GM19324 (cell line): ENCODE results near the gene NAP1L4.

Source experiments
- ATAC-seq: cut with Tn5 transposase; IDR thresholded peaks from one replicate; pipeline ENCODE4 v1.9.1; 2021; ENCODE audit warnings: mild to moderate bottlenecking, moderate library complexity; ENCODE audit not compliant: unreplicated experiment, low FRiP score

The NAP1L4 gene

DNA sequence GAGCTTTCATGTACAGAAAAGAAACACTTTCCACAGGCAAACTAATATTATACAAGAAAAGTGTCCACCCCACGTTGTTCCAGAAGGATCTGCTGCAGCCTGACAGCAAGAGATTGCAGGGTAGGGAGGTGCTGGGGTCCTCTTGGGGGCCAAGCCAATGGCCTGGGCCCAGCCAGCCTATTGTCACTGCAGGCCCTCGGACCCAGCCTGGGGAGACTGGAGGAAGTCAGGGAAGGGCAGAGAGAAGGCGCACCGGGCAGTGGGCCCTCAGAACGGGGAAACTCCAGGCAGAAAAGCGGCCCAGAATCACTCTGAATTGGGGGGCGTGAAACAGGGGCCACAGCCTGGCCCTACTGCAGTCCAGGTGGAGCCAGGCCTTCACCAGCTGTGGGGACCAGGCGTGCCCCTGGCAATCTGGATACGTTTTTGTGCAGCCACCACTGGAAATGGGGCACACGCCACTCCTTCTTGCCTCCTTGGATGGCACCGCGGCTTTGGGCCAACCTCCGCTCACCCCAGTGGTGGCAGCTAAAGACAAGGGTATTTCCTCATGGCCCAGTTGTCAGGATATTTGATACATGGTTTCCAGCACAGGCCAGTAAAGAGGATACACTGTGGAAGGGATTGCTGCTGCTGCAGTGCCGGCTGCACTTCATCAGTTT lies 3.9 kb upstream of the NAP1L4 start:
- no peak for ATAC-seq

DNA sequence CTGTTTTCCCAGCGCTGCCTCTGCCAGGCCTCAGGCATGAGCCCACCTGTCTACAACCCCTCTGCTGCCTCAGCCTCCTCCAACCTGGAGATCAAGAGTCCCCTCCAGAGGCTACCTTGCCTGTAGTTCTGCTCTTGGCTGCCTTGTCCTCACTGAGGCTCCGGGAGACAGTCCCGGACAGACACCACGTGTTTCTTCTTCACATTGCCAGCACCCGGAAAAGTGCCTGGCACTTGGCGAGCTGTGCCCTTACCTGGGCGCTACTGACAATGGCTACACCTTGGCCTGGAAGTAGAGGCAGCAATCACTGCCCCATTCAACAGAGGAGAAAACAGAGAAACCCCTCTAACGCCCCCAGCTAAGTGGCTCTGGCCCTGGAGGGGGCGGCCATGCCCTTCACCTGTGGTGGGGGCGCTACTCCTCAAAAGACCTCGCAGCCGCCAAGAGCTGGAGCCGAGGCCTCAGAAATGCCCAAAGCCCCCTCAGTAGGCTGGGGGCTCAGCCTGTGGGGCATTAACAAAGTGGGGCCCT lies 3.0 kb upstream of the NAP1L4 start:
- ATAC-seq: no peak

- no peak for ATAC-seq
Observed at GRCh38 chr11:2994336-2994730, 2.2 kb upstream of the NAP1L4 start.

GRCh38 chr11:2992997-2993325 lies 832 bp upstream of the NAP1L4 start:
- ATAC-seq: no peak

DNA sequence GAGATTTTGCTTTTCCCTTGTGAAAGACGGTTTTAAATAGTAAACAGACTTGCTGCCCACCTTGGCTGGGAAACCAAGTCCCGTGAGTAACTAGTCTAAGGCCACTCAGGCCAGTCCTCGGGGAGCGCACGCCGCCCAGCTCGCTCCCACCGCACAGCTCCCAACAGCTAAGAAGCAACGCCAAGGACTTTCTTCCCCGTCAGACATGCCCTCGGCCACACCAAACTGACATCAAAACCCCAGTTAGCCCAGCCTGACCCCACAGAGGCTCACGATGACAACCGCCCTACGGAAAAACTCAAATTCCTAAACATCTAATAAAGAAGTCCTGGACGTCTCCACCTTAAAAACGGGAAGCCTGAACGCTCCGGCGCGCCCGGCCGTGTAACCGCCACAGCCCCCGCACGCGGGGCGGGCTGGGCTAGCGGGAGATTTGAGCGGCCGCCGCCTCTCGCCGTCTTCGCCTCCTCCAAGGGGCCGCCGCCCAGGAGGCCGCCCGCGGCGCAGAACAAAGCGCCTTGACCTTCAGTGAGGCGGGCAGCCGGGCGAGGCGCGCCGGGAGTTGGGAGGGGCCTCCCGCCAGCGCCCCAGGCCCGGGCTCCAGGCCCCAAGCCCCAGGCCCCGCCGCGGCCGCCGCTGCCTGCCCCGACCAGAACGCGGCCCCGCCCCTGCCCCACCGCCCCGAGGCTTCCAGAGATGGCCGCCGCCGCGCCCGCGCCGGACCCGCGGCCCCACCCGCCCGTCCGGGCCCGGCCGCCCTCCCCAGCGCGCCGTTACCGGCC lies 486 bp downstream of the NAP1L4 start:
- ATAC-seq: peak; percentile 54

DNA sequence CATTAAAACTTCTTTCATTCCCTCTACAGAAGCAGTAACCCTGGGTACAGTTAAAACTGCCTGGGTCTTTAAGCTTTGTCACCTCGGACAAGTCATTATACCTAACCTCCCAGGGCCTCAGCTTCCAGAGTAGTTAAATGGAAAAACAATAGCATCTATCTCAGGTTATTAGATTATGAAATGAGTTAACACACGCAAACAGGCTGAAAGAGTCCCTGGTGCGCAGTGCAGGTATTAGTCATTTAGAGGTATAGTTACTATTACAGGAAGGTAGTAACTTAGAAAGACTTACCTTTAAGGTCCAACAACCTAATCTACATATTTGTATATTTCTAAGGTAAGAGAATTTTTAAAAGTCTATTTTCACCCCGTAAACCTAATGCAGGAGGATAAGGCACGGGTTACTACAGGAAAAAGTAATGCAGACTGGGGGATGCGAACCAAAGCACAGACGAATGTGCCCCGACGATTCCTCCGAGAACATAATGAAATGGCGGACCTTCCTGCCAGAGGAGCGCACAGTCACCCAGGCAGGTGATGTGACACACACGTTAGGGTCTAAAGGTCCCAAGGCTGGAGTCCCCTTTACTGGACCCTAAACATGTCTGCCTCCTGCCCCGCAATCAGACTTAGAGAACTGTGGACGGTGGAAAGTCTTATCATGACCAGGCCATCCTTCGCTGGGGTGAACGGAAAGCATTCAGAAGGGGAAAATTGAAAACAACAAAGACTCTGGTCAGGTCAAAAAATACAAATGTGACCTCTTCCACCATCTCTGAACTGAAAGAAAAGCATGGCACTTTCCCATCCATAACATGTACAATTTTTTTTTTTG lies 1.3 kb downstream of the NAP1L4 start:
- ATAC-seq: no peak

DNA sequence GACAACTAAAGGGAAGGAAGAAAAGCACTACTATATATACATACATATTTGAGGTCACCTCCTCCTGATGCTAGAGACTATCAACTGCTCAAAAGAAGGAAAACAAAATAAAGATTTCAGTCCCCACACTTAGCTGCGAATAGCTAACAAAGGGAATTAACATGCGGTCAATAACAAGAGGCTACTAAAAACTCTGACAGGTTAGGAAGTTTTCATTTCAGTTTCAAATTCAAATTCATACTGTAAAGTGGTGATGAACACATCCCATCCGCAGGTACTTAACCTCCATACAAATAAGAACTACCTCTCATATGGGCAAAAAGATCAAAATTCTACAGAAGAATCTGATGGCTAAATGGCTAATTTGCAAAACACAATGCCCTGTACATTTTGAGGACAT lies 2.6 kb downstream of the NAP1L4 start:
- no peak for ATAC-seq

GRCh38 chr11:2989006-2989405 lies 3.1 kb downstream of the NAP1L4 start:
- ATAC-seq: no peak

DNA sequence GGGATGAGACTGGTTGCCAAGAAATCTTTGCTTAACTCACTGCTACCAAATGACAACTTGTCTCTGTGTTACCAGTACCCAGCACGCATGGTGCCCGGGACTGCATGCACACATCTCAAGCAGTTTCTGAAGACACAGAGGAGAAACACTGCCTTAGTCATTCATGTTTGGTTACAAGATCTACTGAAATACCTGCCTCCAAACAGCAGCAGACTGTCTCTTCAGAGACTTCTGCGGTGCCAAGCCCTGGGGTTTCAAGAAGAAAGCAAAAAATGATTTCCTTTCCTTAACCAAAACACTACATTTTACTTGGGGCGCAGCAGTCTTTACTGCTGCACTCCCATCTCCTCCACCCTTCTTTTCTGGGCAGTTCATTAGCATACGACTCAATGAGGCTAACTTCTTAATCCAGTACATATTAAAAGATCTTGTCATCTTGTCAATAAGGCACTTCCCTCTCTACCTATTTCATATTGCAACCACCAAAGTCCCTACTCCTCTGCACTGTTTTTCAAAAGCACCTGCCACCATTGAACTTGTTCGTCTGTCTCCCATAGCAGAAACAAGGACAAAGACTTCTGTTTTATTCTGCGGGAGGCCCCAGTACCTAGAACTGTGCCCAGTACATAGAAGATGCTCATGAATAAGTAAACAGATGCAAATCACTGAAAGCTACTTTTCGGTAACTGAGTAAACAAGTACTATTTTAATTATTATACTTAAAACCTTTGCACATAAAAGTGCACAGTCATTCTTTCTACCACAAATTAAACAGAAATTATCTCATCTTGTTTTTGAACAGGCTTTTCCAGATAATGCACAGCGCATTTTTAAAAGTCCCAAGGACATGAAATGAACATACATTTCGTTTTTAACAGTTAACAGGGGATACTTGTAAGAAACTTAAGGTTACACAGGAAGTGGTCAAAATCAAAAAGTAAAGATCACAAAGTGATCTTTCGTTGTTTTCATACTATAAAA lies 4.0 kb downstream of the NAP1L4 start:
- no peak for ATAC-seq

- ATAC-seq: no peak
Observed at GRCh38 chr11:2983908-2984307, 8.2 kb downstream of the NAP1L4 start.

GRCh38 chr11:2982214-2982613 lies 9.9 kb downstream of the NAP1L4 start:
- ATAC-seq: no peak

- ATAC-seq: no peak
Observed at GRCh38 chr11:2981130-2981529, 11.0 kb downstream of the NAP1L4 start.

- ATAC-seq: no peak
Observed at GRCh38 chr11:2980168-2980840, 11.8 kb downstream of the NAP1L4 start.

DNA sequence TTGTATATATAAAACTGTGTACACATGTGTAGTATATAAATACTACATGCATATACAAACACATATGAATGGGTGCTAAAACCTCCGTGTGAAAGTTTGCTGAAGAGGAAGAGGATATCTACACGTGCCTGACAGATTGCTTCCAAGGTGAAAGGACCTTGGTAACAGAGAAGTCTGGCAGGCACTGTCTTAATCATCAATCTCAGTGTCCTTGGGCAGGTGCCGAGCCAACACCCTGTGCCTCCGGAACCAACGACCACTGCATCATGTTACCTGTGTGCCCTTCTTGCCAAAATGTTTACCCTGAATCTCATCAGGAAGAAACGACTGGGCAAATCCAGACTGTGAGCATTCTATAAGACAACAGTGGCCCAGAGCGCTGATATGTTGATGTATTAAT lies 15.0 kb downstream of the NAP1L4 start:
- ATAC-seq: no peak

- ATAC-seq: no peak
Observed at GRCh38 chr11:2976294-2977063, 15.7 kb downstream of the NAP1L4 start.

DNA sequence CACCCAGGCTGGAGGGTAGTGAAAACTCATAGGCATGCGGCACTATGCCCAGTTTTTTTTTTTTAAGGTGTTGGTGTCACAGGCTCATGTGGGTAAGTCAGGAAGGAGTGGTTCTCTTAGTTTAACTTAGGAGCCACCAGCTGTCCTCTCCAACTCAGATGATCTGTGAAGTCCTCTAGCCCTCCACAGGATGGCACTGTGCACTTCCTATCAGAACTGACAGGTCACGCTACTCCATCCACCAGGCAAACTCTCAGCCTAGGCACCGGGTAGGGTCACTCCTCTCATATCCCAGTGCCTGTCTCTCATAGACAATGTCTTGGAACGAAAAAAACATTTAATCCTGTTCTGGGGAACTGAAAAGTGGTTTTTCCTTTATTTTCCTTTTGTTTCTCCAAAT lies 16.5 kb downstream of the NAP1L4 start:
- ATAC-seq: no peak

DNA sequence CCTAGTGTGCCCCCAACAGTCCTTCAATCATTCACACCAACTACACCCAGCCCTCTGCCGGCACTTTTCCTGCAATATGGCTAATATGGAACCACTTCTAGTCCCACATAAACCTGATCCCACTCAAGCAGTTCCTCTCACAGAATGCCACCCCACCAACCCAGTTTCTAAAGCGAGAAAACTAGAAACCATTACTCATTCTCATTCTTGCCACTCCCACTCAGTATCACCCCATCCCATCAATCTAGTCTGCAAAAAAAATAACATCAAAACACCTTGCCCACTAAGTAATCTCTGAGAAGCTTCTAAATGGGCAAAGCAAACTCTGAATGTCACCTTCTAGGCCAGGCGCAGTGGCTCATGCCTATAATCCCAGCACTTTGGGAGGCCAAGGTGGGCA lies 17.9 kb downstream of the NAP1L4 start:
- ATAC-seq: no peak

GRCh38 chr11:2968341-2968900 lies 23.7 kb downstream of the NAP1L4 start:
- no peak for ATAC-seq
